GM21390 (cell line): ENCODE results near the gene RAI1.

ENCODE experiments used
- ATAC-seq: cut with Tn5 transposase; IDR thresholded peaks from one replicate; pipeline ENCODE4 v1.9.1; 2021; ENCODE audit not compliant: unreplicated experiment

RAI1 gene

GRCh38 chr17:17840751-17841591, 159.7 kb downstream of the RAI1 start:
- no peak for ATAC-seq

- no peak for ATAC-seq
Measured at GRCh38 chr17:17841601-17842025, 160.4 kb downstream of the RAI1 start.

- no peak for ATAC-seq
Measured at GRCh38 chr17:17842111-17842876, 161.0 kb downstream of the RAI1 start.

GRCh38 chr17:17843096-17843495, 161.8 kb downstream of the RAI1 start:
- ATAC-seq, result no peak

GRCh38 chr17:17844079-17844478, 162.8 kb downstream of the RAI1 start:
- no peak for ATAC-seq

GRCh38 chr17:17844500-17844899, 163.2 kb downstream of the RAI1 start:
- no peak for ATAC-seq

- no peak for ATAC-seq
Measured at GRCh38 chr17:17845046-17845775, 164.0 kb downstream of the RAI1 start.

- no peak for ATAC-seq
Measured at GRCh38 chr17:17846003-17846402, 164.7 kb downstream of the RAI1 start.

GRCh38 chr17:17846645-17847044, 165.4 kb downstream of the RAI1 start:
- ATAC-seq, result no peak

GRCh38 chr17:17847118-17847689, 165.9 kb downstream of the RAI1 start:
- ATAC-seq, result no peak

- no peak for ATAC-seq
Measured at GRCh38 chr17:17847726-17848125, 166.5 kb downstream of the RAI1 start.

- no peak for ATAC-seq
Measured at GRCh38 chr17:17848311-17849082, 167.2 kb downstream of the RAI1 start.

GRCh38 chr17:17849147-17849820, 168.0 kb downstream of the RAI1 start:
- ATAC-seq, result no peak

- ATAC-seq, result no peak
Measured at GRCh38 chr17:17849845-17850373, 168.7 kb downstream of the RAI1 start.

- ATAC-seq, result no peak
Measured at GRCh38 chr17:17851103-17852002, 170.1 kb downstream of the RAI1 start.

GRCh38 chr17:17852930-17853329, 171.7 kb downstream of the RAI1 start:
- no peak for ATAC-seq

GRCh38 chr17:17853811-17854447, 172.7 kb downstream of the RAI1 start:
- ATAC-seq, result no peak

GRCh38 chr17:17855976-17856375, 174.7 kb downstream of the RAI1 start:
- ATAC-seq, result no peak
